Spleen (tissue), 11 donors: ENCODE measurements around the gene TEX13C. TPM values are rescaled to one million over a fixed set of nuclear protein-coding genes. Genes with fewer than 3 reads are reported as not detected.

Experiments
- DNase-seq: peaks from one replicate; pipeline ENCODE4 v3.0.0-alpha.2; 2020
- H3K27ac ChIP-seq, 8 donors: fragments of 200-600 bp; sonication (generic) in 7 of 8; 1 replicate in 4 of 8; 2 replicates in 4 of 8; pipeline versions ENCODE4 v1.5.0 to v1.8.0; 2016 to 2021; ENCODE audit warnings: inconsistent platforms in 4 of 8, mild to moderate bottlenecking in 4 of 8, moderate library complexity in 1 of 8
- H3K27me3 ChIP-seq, 7 donors: fragments of 200-600 bp; sonication (generic) in 6 of 7; replicated peaks in 1 of 7; 1 replicate in 4 of 7; 2 replicates in 3 of 7; pipeline versions ENCODE4 v1.5.0 to v1.8.0; 2016 to 2021; ENCODE audit warnings: inconsistent platforms in 3 of 7, mild to moderate bottlenecking in 1 of 7
- H3K36me3 ChIP-seq, 6 donors: fragments of 200-600 bp; sonication (generic) in 5 of 6; 1 replicate in 4 of 6; 2 replicates in 2 of 6; pipeline versions ENCODE4 v1.5.0 to v1.8.0; 2016 to 2021; ENCODE audit warnings: inconsistent platforms in 2 of 6
- H3K4me1 ChIP-seq, 6 donors: fragments of 200-600 bp; sonication (generic) in 5 of 6; 1 replicate in 3 of 6; 2 replicates in 3 of 6; pipeline versions ENCODE4 v1.5.0 to v1.8.0; 2016 to 2021; ENCODE audit warnings: inconsistent platforms in 3 of 6
- H3K4me3 ChIP-seq, 8 donors: fragments of 200-600 bp; sonication (generic) in 7 of 8; 1 replicate in 4 of 8; 2 replicates in 4 of 8; pipeline versions ENCODE4 v1.5.0 to v1.8.0; 2016 to 2021; ENCODE audit warnings: inconsistent platforms in 4 of 8, mild to moderate bottlenecking in 4 of 8, moderate library complexity in 2 of 8
- H3K9me3 ChIP-seq, 8 donors: fragments of 200-600 bp; sonication (generic) in 7 of 8; 1 replicate in 4 of 8; 2 replicates in 4 of 8; pipeline versions ENCODE4 v1.5.0 to v1.8.0; 2016 to 2021; ENCODE audit warnings: inconsistent platforms in 4 of 8
- POLR2A ChIP-seq, 3 donors: fragments of 450-650 bp; IDR thresholded peaks; one replicate each; pipeline ENCODE4 v1.5.1; 2017; ENCODE audit warnings: antibody characterized with exemption in 3 of 3, mild to moderate bottlenecking in 1 of 3
- POLR2AphosphoS5 ChIP-seq, 3 donors: sonication (generic); formaldehyde crosslinking; IDR thresholded peaks; one replicate each; pipeline ENCODE4 v1.5.1; 2017; ENCODE audit warnings: antibody characterized with exemption in 3 of 3
- WGBS, 5 donors: extraction: QIAGEN DNeasy Blood & Tissue Kit in 3 of 5; methylation state at CpG; one replicate each; pipeline versions ENCODE4 v1.1.5 to v1.1.7; 2013 to 2018; 5-methylcytosine and 5-hydroxymethylcytosine counted together
- intact Hi-C: fragments of 100-400 bp; cut with DNase I; formaldehyde crosslinking; loops from one replicate; pipeline ENCODE4 v1.15.0; 2023; ENCODE audit warnings: low total_unique reads
- polyA plus RNA-seq, 3 donors: library from polyadenylated mRNA; stranded (reverse); fragments of 200-250 nt; gene quantifications; one replicate each; pipeline ENCODE4 v1.2.1, GENCODE V29; 2013
- total RNA-seq, 7 donors: library from RNA; depleted of rRNA in 3 of 7; stranded (reverse); fragments of >200 nt in 3 of 7; fragmentation: NEBNext Ultra II Directional in 4 of 7; extraction: Animal tissue kit (Norgen Biotek cat#: 25700) in 4 of 7; gene quantifications; one replicate each; pipeline versions ENCODE4 v1.1.0 to v1.2.1, GENCODE V29; 2016 to 2021
- TF ChIP-seq, protein P1 (sequence below), 11 experiments: fragments of 200-600 bp in 7 of 11; fragments of 450-650 bp in 4 of 11; sonication (generic) in 4 of 11; IDR thresholded peaks in 8 of 11; conservative IDR thresholded peaks in 3 of 11; 1 replicate in 7 of 11; 2 replicates in 4 of 11; pipeline versions ENCODE4 v1.4.0 to v1.8.0; 2016 to 2021; ENCODE audit warnings: antibody characterized with exemption in 11 of 11, inconsistent platforms in 4 of 11, mild to moderate bottlenecking in 1 of 11
- donor health status: healthy with polysubstance abuse.
- donor health status: DM: no; HTN: no; CAD: no; lungs with moderate emphysema.
- donor health status: DM: no; HTN: no; CAD: no.
- donor health status: Bipolar disorder and iron deficiency.
- donor health status: healthy.
- donor health status: DM: no; HTN: no; CAD: no.
- donor health status: DM: yes; HTN: yes; CAD: no.

Gene TEX13C
- total and polyA plus RNA-seq, 10 donors = not detected

DNA sequence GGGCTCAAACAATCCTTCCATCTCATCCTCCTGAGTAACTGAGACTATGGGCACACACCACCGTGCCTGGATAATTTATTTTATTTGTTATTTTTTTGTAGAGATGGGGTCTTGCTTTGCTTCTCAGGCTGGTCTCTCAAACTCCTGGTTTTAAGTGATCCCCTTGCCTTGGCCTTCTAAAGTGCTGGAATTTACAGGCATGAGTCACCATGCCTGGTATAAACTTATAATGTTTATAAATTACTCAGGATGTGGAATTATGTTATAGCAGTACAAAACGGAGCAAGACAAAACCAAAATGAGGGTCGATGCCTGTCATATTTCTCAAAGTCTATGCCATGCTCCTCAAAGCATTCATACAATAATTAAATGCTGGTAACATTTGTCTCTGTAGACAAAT lies 29.8 kb upstream of the TEX13C start:
- Histone ChIP-seq H3K4me3 (no peak overlapping the region), H3K27me3 (no peaks in the 10 kb centered on the region), H3K9me3 (no peaks in the 10 kb centered on the region), H3K27ac (no peak overlapping the region), H3K4me1 (peaks cover 0 to 9% (median 0%) of the 10 kb centered on the region in 6 donors), H3K36me3 (no peaks in the 10 kb centered on the region)
- TF ChIP-seq POLR2A (IDR thresholded peaks at IDR 0.05) (no peak), POLR2AphosphoS5 (IDR thresholded peaks at IDR 0.05) (no peak)
- TF ChIP-seq, protein P1, sequence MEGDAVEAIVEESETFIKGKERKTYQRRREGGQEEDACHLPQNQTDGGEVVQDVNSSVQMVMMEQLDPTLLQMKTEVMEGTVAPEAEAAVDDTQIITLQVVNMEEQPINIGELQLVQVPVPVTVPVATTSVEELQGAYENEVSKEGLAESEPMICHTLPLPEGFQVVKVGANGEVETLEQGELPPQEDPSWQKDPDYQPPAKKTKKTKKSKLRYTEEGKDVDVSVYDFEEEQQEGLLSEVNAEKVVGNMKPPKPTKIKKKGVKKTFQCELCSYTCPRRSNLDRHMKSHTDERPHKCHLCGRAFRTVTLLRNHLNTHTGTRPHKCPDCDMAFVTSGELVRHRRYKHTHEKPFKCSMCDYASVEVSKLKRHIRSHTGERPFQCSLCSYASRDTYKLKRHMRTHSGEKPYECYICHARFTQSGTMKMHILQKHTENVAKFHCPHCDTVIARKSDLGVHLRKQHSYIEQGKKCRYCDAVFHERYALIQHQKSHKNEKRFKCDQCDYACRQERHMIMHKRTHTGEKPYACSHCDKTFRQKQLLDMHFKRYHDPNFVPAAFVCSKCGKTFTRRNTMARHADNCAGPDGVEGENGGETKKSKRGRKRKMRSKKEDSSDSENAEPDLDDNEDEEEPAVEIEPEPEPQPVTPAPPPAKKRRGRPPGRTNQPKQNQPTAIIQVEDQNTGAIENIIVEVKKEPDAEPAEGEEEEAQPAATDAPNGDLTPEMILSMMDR (IDR thresholded peaks at IDR 0.05 in 8 of 11, conservative IDR thresholded peaks at IDR 0.05 in 3 of 11) = no peak
- no peak for DNase-seq
- 76 to 94% (median 83%) methylated on average over 3 of the region's 3 CpGs for WGBS, 5 donors
- intact Hi-C loops = no loop called here

DNA sequence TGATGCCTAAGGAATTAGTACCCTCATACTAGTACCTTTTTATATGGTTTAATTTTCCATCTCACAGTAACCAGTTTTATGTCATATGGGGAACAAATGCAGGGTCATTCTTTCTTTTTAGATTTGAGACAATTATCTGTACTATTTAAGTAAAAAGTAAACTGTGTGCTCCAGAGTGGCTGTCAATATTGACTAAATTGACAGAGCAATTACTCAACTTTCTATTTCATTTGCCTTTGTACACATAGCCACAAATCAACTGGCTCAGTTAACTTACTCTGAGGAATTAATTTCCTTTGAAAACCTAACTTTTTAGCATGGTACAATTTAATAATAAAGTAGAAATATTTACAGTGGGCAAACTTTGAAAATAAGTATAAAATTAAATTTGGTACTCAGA lies 28.5 kb upstream of the TEX13C start:
- H3K27me3 ChIP-seq = no peaks in the 10 kb centered on the region
- H3K36me3 ChIP-seq = no peaks in the 10 kb centered on the region
- DNase-seq = no peak
- H3K9me3 ChIP-seq = no peaks in the 10 kb centered on the region
- H3K27ac ChIP-seq = no peak overlapping the region
- TF ChIP-seq POLR2AphosphoS5 (IDR thresholded peaks at IDR 0.05) (no peak), POLR2A (IDR thresholded peaks at IDR 0.05) (no peak)
- TF ChIP-seq, protein P1 (IDR thresholded peaks at IDR 0.05 in 8 of 11, conservative IDR thresholded peaks at IDR 0.05 in 3 of 11) = no peak
- peaks cover 0 to 9% (median 0%) of the 10 kb centered on the region in 6 donors for H3K4me1 ChIP-seq
- no peak overlapping the region for H3K4me3 ChIP-seq
- intact Hi-C loops = no loop called here

DNA sequence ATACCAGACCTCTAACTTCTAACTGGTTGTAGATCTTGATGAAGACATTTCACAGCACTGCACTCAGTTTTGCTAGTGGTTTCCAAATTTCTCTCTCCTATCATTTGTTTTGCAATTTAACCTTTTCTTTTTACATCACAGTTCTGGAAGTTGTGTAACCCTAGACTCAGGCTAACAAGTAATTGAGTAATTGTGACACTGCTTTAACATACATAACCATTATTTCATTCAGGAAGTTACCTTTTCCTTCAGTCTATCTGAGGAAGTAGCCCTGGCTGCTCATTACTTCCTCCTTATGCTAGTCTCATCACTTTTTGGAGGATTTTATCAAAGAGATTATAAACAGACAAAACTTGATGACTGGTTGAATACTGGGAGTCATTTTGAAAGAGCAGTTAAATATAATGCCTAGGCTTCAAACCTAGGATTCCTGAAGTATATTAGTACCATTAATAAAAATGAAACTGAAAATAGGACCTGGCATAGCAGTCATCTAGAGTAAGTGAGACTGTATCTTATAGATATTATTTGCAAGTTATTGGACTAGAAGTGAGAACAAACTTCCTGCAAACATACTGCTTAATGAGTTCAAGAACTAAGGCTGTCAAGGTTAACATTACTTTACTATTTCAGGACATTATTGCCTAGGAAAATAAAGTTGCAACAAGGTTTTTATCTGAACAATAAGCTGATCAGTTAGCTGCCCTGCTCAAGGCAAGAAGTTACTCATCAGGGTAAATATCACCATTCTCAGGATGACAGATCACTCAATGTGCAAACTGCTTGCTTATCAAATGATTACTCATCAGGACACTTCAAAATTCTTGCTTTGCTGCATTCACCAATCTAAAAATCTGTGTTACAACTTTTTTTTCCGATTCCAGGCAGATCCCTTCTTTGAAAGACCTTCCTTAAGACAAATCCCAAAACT lies 25.6 kb upstream of the TEX13C start:
- H3K4me3 ChIP-seq = peak overlapping the region in 1 of 8 donors; percentile 17
- peak overlapping the region in 3 of 8 donors; percentile 71 to 81 (median 74) for H3K27ac ChIP-seq
- H3K4me1 ChIP-seq = peaks cover 0 to 9% (median 0%) of the 10 kb centered on the region in 6 donors
- no peaks in the 10 kb centered on the region for H3K9me3 ChIP-seq
- 33 to 83% (median 61%) methylated on average over 1 of the region's 1 CpG for whole genome bisulfite sequencing, 5 donors
- intact Hi-C loops = no loop called here
- no peak for DNase-seq
- H3K27me3 ChIP-seq = no peaks in the 10 kb centered on the region
- H3K36me3 ChIP-seq = no peaks in the 10 kb centered on the region
- TF ChIP-seq, protein P1 (IDR thresholded peaks at IDR 0.05 in 8 of 11, conservative IDR thresholded peaks at IDR 0.05 in 3 of 11) = no peak
- TF ChIP-seq POLR2A (IDR thresholded peaks at IDR 0.05) (no peak), POLR2AphosphoS5 (IDR thresholded peaks at IDR 0.05) (no peak)

DNA sequence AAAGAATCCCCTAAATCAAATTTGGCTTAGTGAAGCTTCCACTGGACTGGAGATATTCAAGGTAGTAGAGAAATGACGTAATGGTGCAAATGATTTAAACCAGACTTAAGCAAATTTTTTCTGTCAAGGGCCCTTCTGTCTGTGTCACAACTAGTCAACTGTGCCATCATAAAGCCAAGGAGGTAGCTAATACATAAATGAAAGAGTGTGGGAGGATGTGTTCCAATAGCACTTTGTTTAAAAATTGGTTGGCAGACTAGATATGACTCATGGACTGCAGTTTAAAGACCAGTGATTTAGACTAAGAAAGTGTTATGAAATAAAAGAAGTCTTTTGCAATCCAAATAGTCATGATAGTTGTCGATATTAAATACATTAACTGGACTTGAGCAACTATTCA lies 24.3 kb upstream of the TEX13C start:
- no peak for DNase-seq
- Histone ChIP-seq H3K4me3 (no peak overlapping the region), H3K9me3 (no peaks in the 10 kb centered on the region), H3K4me1 (peaks cover 0 to 9% (median 0%) of the 10 kb centered on the region in 6 donors), H3K27me3 (no peaks in the 10 kb centered on the region), H3K36me3 (no peaks in the 10 kb centered on the region), H3K27ac (peak overlapping the region in 3 of 8 donors; percentile 57 to 81 (median 71))
- WGBS, 5 donors = 47 to 78% (median 58%) methylated on average over 2 of the region's 2 CpGs
- TF ChIP-seq POLR2A (IDR thresholded peaks at IDR 0.05) (no peak), POLR2AphosphoS5 (IDR thresholded peaks at IDR 0.05) (no peak)
- TF ChIP-seq, protein P1 (IDR thresholded peaks at IDR 0.05 in 8 of 11, conservative IDR thresholded peaks at IDR 0.05 in 3 of 11) = no peak
- intact Hi-C loops = no loop called here
